ACC112 (cell line): ENCODE results near the gene KIAA1549.
A peak's percentile ranks its signal among the peaks of the same experiment; 100 is the strongest.
"Not testable (repeated sequence)": the region's sequence is repeated elsewhere in the genome, so short reads cannot be mapped to it uniquely, and the experiment has no call there.

Experiments used
- H2AFZ ChIP-seq: fragments of 200-600 bp; sonication (generic); one replicate; pipeline ENCODE4 v1.6.0; 2017; ENCODE audit warnings: antibody characterized with exemption, low read length; ENCODE audit not compliant: unreplicated experiment
- H3K27ac ChIP-seq: fragments of 200-600 bp; sonication (generic); 2 replicates; pipeline ENCODE4 v1.5.1; 2014; ENCODE audit warnings: low read depth, mild to moderate bottlenecking, antibody characterized with exemption, low read length, moderate library complexity
- H3K27me3 ChIP-seq: fragments of 200-600 bp; sonication (generic); 2 replicates; pipeline ENCODE4 v1.6.1; 2014; ENCODE audit warnings: mild to moderate bottlenecking, antibody characterized with exemption, low read length, moderate library complexity, mixed read lengths; ENCODE audit not compliant: insufficient read depth
- H3K36me3 ChIP-seq: fragments of 200-600 bp; sonication (generic); 2 replicates; pipeline ENCODE4 v1.6.1; 2016; ENCODE audit warnings: mild to moderate bottlenecking, antibody characterized with exemption, low read length, moderate library complexity, mixed read lengths; ENCODE audit not compliant: insufficient read depth
- H3K4me1 ChIP-seq: fragments of 200-600 bp; sonication (generic); one replicate; pipeline ENCODE4 v1.6.1; 2016; ENCODE audit warnings: low read length, mixed read lengths; ENCODE audit not compliant: insufficient read depth, unreplicated experiment, control insufficient read depth
- H3K4me3 ChIP-seq: fragments of 200-600 bp; sonication (generic); 2 replicates; pipeline ENCODE4 v1.5.1; 2014; ENCODE audit warnings: mild to moderate bottlenecking, low read depth, low read length
- H3K79me2 ChIP-seq: fragments of 200-600 bp; sonication (generic); one replicate; pipeline ENCODE4 v1.6.0; 2016; ENCODE audit warnings: low read length; ENCODE audit not compliant: control insufficient read depth, unreplicated experiment, insufficient read depth

Gene KIAA1549

GRCh38 chr7:138999414-138999813 lies 18.2 kb upstream of the KIAA1549 start:
- no peak overlapping the region for H3K27ac ChIP-seq
- H3K4me3 ChIP-seq = no peak overlapping the region
- no peaks in the 10 kb centered on the region for H3K36me3 ChIP-seq
- peaks cover 12% of the 10 kb centered on the region for H3K27me3 ChIP-seq
- no peaks in the 10 kb centered on the region for H3K4me1 ChIP-seq
- no peak overlapping the region for H2AFZ ChIP-seq
- no peaks in the 10 kb centered on the region for H3K79me2 ChIP-seq

- Histone ChIP-seq H3K4me1 (no peaks in the 10 kb centered on the region), H3K4me3 (no peak overlapping the region), H2AFZ (no peak overlapping the region), H3K36me3 (no peaks in the 10 kb centered on the region), H3K27me3 (peaks cover 10% of the 10 kb centered on the region; the same call in 1 of the 2 replicates), H3K27ac (no peak overlapping the region), H3K79me2 (no peaks in the 10 kb centered on the region)
Observed at GRCh38 chr7:138992052-138992531, 10.9 kb upstream of the KIAA1549 start.

GRCh38 chr7:138987686-138988085 lies 6.5 kb upstream of the KIAA1549 start:
- Histone ChIP-seq H3K27me3 (peaks cover 12% of the 10 kb centered on the region), H3K4me1 (no peaks in the 10 kb centered on the region), H3K36me3 (no peaks in the 10 kb centered on the region), H3K4me3 (no peak overlapping the region), H2AFZ (no peak overlapping the region), H3K27ac (no peak overlapping the region), H3K79me2 (no peaks in the 10 kb centered on the region)

- no peaks in the 10 kb centered on the region for H3K79me2 ChIP-seq
- H3K4me3 ChIP-seq = peak overlapping the region; percentile 77
- H3K4me1 ChIP-seq = peaks cover 10% of the 10 kb centered on the region
- peaks cover 13% of the 10 kb centered on the region for H3K27me3 ChIP-seq
- H2AFZ ChIP-seq = peak overlapping the region; percentile 82
- H3K36me3 ChIP-seq = no peaks in the 10 kb centered on the region
- no peak overlapping the region for H3K27ac ChIP-seq
Observed at GRCh38 chr7:138982204-138982623, 1.0 kb upstream of the KIAA1549 start.

- Histone ChIP-seq H3K27ac (no peak overlapping the region), H3K79me2 (no peaks in the 10 kb centered on the region), H3K4me3 (peak overlapping the region; percentile 85), H3K27me3 (peaks cover 13% of the 10 kb centered on the region), H2AFZ (peak overlapping the region; percentile 87), H3K36me3 (no peaks in the 10 kb centered on the region), H3K4me1 (peaks cover 10% of the 10 kb centered on the region)
Observed at GRCh38 chr7:138980563-138981291, 462 bp downstream of the KIAA1549 start.

- Histone ChIP-seq H3K36me3 (no peaks in the 10 kb centered on the region), H3K27ac (no peak overlapping the region), H3K4me1 (peaks cover 10% of the 10 kb centered on the region), H3K4me3 (peak overlapping the region; percentile 85), H3K79me2 (no peaks in the 10 kb centered on the region), H3K27me3 (peaks cover 13% of the 10 kb centered on the region), H2AFZ (peak overlapping the region; percentile 87)
Observed at GRCh38 chr7:138979988-138980562, 1.1 kb downstream of the KIAA1549 start.

- Histone ChIP-seq H3K79me2 (no peaks in the 10 kb centered on the region), H3K4me3 (no peak overlapping the region; the same call in 1 of the 2 replicates), H2AFZ (no peak overlapping the region), H3K36me3 (no peaks in the 10 kb centered on the region), H3K27me3 (peaks cover 13% of the 10 kb centered on the region), H3K27ac (no peak overlapping the region), H3K4me1 (peaks cover 10% of the 10 kb centered on the region)
Observed at GRCh38 chr7:138979226-138979979, 1.8 kb downstream of the KIAA1549 start.

- Histone ChIP-seq H3K27ac (no peak overlapping the region), H2AFZ (no peak overlapping the region), H3K4me3 (no peak overlapping the region), H3K27me3 (peaks cover 13% of the 10 kb centered on the region), H3K36me3 (no peaks in the 10 kb centered on the region), H3K79me2 (no peaks in the 10 kb centered on the region), H3K4me1 (peaks cover 10% of the 10 kb centered on the region)
Observed at GRCh38 chr7:138978541-138979184, 2.5 kb downstream of the KIAA1549 start.

- not testable (repeated sequence) for H3K79me2 ChIP-seq, H3K27ac ChIP-seq, H2AFZ ChIP-seq, H3K27me3 ChIP-seq, H3K4me3 ChIP-seq, H3K36me3 ChIP-seq, H3K4me1 ChIP-seq
Observed at GRCh38 chr7:138976161-138976560, 5.0 kb downstream of the KIAA1549 start.

- H2AFZ ChIP-seq = no peak overlapping the region
- no peak overlapping the region for H3K27ac ChIP-seq
Observed at GRCh38 chr7:138975343-138976104, 5.7 kb downstream of the KIAA1549 start.

More at GRCh38 chr7:138975343-138976104, 5.7 kb downstream of the KIAA1549 start:
- H3K4me3 ChIP-seq = no peak overlapping the region
- H3K4me1 ChIP-seq = peaks cover 9% of the 10 kb centered on the region
- H3K79me2 ChIP-seq = no peaks in the 10 kb centered on the region
- H3K27me3 ChIP-seq = no peaks in the 10 kb centered on the region
- H3K36me3 ChIP-seq = no peaks in the 10 kb centered on the region
